ENCODE measurements around the gene DALRD3.
"Not testable (repeated sequence)": the region's sequence is repeated elsewhere in the genome, so short reads cannot be mapped to it uniquely, and the experiment has no call there.

DALRD3 gene

GRCh38 chr3:49021213-49021812, 2.9 kb upstream of the DALRD3 start:
- peak; percentile 98 for DNase-seq

DNA sequence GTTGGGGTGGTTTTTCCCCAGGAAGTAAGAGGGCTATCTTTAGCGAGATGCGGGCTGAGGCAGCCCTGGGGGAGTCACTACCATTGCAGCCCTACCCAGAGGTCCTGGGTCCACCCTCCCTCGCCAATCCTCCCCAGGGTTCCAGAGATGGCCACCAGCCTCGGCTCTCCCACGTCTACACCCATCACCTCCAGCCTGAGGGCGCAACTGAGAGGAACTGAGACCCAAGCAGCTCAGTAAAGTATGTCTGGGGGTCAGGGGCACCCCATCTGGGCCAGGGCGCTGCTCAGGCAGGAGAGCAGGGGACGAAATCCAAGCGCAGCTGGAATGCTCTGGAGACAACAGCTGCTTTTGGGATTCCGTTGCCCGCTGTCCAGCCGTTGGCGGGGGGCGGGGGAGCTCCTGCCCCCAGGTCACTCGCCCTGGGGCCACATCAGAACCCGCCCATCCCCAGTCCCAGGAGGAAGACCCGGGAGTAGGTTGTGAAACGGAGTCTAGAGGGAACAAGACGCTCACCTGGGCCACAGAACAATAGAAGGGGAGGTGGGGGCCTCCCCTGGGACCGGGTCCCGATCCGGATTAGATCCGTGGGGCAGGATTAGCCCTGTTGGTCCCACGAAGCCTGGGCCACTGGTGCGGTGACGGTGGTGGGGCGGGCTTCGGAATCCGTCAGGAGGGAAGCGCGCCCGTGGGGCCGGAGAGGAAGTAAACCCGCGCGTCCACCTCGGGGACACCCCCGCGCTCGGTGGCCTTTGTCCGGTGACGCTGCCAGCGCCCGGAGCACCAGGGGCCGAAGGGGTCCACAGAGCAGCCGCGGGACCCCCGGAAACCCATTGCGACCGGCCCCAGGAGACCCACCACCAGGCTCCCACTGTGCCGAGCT, 2.2 kb upstream of the DALRD3 start:
- peak; percentile 61 for DNase-seq

- DNase-seq, result no peak
Measured at GRCh38 chr3:49019941-49020329, 1.6 kb upstream of the DALRD3 start.

DNA sequence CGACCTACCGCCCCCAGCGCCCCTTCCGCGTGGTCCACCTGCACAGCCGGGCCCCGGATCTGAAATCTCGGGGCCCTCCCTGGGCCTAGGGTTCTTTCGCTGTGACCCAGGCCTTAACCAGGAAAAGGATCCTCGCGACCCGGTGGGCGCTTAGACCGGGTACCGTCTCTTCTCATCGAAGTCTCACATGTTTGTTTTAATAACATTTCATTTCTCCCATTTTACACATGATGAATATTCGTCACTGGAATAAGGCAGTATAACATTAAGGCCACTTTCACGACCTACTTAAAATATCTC, 277 bp upstream of the DALRD3 start:
- no peak for DNase-seq

- no peak for DNase-seq
Measured at GRCh38 chr3:49017229-49017970, 980 bp downstream of the DALRD3 start.

DNA sequence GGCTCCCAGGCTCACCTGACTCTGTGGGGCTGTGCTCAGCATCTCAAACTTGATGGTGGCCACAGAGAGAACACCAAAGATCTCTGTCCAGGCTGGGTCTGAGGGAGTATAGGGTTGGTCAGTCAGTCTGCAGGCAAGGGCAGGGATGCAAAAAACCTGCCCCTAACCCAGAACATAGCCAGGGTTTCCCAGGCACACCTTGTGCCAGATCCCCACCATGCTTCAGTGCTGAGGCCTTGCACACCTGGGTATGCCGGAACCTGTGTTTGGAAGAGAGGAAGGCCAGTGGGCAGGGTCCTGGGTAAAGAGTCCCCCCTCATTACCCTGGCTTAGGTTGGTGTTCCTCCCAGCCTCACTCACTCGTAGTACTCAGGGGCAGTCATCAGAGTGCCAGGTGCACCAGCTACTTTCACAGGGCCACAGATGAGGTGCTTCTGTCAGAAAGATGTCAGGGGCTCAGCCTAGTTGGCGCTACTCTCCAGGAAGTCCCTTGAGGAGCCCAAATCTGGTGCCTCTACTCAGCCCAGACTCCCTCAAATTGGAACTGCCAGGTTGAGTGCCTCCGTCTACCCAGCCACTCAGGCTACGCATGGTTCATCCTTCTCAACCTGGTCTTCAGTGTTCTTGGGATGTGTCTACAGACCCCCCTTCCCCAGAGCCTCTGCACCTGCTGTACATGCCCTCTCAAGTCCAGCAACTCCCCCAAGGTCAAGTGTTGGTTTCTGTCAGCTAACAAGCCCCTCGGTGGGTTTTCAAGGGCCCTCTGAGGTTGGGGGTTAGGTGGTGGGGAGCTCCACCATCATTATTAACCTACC, 1.8 kb downstream of the DALRD3 start:
- DNase-seq, result no peak

DNA sequence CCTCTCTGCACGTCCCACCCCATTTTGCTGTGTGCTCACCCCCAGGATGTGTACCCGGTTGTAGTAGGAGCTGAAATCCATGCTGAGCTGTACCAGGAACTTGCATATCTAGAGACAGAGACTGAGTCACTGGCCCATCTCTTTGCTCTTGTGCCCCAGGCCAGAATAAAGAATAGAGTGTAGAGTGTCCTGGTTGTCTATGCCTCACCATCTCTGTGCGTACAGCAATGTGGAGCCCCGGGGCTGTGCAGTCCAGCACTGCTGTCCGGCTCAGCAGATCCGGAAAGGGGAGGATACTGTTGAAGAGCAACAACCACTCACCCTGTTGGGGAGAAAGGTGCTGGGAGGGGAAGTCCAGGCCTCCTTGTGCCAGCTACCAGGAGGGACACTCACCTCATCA, 2.6 kb downstream of the DALRD3 start:
- no peak for DNase-seq

DNA sequence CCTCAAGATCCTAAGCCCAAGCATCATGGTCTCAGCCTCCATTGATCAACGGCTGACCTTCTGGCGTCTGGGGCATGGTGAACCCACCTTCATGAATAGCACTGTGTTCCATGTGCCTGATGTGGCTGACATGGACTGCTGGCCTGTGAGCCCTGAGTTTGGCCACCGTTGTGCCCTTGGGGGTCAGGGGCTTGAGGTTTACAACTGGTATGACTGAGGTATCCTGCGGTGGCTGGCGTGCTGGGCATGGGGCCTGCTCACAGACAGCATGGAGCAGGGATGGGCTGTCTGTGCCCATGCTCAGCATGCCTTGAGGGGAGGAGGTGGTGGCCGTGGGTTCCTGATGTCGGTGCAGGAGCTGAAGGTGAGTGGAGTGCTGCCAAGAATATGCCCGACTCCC, 3.3 kb downstream of the DALRD3 start:
- DNase-seq, result no peak

- no peak for DNase-seq
Measured at GRCh38 chr3:49013738-49014660, 4.4 kb downstream of the DALRD3 start.

DNA sequence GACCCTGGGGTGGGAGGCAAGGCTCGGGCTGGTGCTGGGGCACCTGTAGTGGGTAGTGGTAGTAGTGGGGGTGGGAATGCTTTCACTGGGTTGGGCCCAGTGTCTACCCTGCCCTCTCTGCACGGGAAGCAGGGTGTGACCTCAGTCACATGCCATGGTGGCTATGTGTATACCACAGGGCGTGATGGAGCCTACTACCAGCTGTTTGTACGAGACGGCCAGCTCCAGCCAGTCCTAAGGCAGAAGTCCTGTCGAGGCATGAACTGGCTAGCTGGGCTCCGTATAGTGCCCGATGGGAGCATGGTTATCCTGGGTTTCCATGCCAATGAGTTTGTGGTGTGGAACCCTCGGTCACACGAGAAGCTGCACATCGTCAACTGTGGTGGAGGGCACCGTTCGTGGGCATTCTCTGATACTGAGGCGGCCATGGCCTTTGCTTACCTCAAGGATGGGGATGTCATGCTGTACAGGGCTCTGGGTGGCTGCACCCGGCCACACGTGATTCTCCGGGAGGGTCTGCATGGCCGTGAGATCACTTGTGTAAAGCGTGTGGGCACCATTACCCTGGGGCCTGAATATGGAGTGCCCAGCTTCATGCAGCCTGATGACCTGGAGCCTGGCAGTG, 5.2 kb downstream of the DALRD3 start:
- DNase-seq, result no peak

GRCh38 chr3:49012441-49013017, 5.9 kb downstream of the DALRD3 start:
- DNase-seq, result no peak

- no peak for DNase-seq
Measured at GRCh38 chr3:49009396-49009795, 9.0 kb downstream of the DALRD3 start.

GRCh38 chr3:49008627-49009026, 9.8 kb downstream of the DALRD3 start:
- not testable (repeated sequence) for DNase-seq

DNA sequence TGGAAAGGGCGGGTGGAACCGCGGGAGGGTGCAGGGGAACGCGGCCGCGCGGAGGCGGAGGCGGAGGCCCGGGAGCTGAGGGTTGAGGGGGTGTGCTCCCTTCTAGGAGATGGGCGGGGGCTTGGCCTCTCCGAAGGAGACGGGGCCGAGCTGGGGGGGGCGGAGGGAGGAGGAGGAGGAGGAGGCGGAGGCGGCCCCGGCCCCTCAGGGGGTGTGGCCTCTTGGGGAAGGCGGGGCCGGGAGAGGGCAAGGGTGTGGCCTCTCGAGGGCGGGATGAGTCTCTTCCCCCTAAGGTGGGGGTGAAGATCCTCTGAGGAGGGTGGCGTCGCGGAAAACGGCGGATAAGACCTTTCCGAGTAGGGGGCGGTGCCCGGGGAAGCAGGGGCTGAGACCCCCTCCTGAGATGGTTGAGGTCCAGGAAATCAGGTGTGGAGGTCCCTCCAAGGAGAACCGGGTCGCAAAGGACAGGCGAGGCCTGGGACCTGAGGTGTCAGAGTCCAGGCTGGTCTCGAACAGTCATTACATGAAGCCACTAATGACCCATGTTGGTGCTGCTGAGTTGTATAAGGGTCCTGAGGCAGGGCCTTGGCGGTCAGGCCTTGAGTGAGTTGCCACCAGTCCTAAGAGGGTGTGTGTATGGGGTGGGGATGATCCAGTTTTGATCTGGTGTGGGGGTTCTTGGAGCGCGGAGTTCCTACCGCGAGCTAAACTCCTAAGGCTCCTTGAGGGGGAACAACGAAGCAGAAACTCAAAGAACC, 10.4 kb downstream of the DALRD3 start:
- DNase-seq, result peak; percentile 92

DNA sequence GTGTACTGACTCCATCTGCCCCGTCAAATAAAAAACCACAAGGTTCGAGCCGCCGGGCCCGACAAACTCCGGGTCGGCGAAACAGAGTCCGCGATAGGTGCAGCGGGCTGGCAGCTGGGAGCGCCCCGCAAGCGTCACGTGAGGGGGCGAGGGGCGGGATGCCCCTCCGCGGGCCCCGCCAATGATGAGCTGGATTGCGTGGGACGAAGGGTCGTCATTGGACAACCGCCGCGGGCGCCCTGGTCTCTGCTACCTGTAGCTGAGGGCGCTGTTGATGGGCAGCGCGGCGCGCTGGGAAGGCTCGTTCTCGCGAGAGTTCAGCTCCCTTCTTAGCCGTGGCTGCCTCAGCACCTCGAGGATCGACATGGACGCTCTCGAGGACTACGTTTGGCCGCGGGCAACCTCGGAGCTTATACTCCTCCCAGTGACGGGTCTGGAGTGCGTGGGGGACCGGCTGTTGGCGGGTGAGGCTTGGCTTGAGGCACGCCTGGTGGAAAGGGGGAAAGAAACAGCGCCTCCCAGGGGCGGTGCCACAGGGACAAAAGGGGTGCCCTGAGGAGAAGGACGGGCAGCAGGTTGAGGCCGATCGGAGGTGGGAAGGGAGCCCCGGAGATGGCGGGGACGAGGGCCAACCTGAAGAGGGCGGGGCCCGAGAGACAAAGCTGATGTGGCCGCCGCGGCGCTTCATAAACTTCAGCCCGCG, 11.2 kb downstream of the DALRD3 start, which contains the start of gene WDR6:
Gene WDR6, plus strand, starts transcription at position 324 of the 703 bp plus-strand sequence. Its CDS starts 41 bp downstream, at position 365.
- peak; percentile 95 for DNase-seq

GRCh38 chr3:49006408-49007067, 11.8 kb downstream of the DALRD3 start:
- DNase-seq, result peak; percentile 61

DNA sequence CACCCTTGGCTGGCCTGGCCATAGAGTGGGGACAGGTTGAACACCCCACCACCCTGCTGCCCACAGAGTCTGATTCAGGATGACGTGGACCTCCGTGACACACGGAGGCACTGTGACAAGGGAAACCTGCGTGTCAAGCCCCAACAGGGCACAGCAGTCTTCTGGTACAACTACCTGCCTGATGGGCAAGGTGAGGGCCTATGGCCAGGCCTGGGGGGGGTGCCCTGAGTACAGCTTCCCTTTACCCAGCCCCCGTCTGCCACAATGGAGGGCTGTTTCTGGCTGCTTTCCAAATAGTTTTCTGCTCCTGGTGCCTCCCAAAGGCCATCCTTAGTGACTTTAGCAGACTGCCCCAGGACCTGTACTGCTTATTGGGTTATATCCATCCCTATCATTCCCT, 12.4 kb downstream of the DALRD3 start:
- DNase-seq, result no peak

GRCh38 chr3:49005303-49005680, 13.1 kb downstream of the DALRD3 start:
- no peak for DNase-seq
